Measurements from ENCODE around the gene SLC16A11.

GRCh38 chr17:7011415-7011814, 32.5 kb downstream of the SLC16A11 start:
- TF ChIP-seq POLR2A (IDR thresholded peaks at IDR 0.05) (no peak), CTCF (IDR thresholded peaks at IDR 0.05) (no peak)
